D341Med (cell line): ENCODE results near the gene MAGI1.

ENCODE experiments used
- DNase-seq: peaks from one replicate; pipeline ENCODE4 v3.0.0; 2012; ENCODE audit warnings: low spot score

The MAGI1 gene

GRCh38 chr3:65484964-65485363 is 553.8 kb downstream of the MAGI1 start:
- no peak for DNase-seq

GRCh38 chr3:65483480-65483879 is 555.2 kb downstream of the MAGI1 start:
- peak; percentile 34 for DNase-seq

- DNase-seq, result no peak
These were observed 555.7 kb downstream of the MAGI1 start for GRCh38 chr3:65483011-65483410.

- no peak for DNase-seq
These were observed 557.6 kb downstream of the MAGI1 start for GRCh38 chr3:65481085-65481484.

GRCh38 chr3:65479990-65480389 is 558.7 kb downstream of the MAGI1 start:
- no peak for DNase-seq

- DNase-seq, result no peak
These were observed 559.9 kb downstream of the MAGI1 start for GRCh38 chr3:65478551-65479500.

GRCh38 chr3:65473736-65474135 is 565.0 kb downstream of the MAGI1 start:
- DNase-seq, result no peak

GRCh38 chr3:65472501-65472900 is 566.2 kb downstream of the MAGI1 start:
- no peak for DNase-seq

- no peak for DNase-seq
These were observed 572.3 kb downstream of the MAGI1 start for GRCh38 chr3:65466300-65466988.

- no peak for DNase-seq
These were observed 588.8 kb downstream of the MAGI1 start for GRCh38 chr3:65449841-65450428.

GRCh38 chr3:65448120-65448519 is 590.6 kb downstream of the MAGI1 start:
- DNase-seq, result no peak

GRCh38 chr3:65445573-65446169 is 593.0 kb downstream of the MAGI1 start:
- DNase-seq, result no peak

- DNase-seq, result no peak
These were observed 594.3 kb downstream of the MAGI1 start for GRCh38 chr3:65444447-65444815.

- no peak for DNase-seq
These were observed 594.8 kb downstream of the MAGI1 start for GRCh38 chr3:65443739-65444446.

GRCh38 chr3:65439641-65440284 is 599.0 kb downstream of the MAGI1 start:
- DNase-seq, result peak; percentile 62

GRCh38 chr3:65438612-65439011 is 600.1 kb downstream of the MAGI1 start:
- no peak for DNase-seq

- no peak for DNase-seq
These were observed 600.6 kb downstream of the MAGI1 start for GRCh38 chr3:65438096-65438495.

- DNase-seq, result peak; percentile 48
These were observed 602.1 kb downstream of the MAGI1 start for GRCh38 chr3:65436580-65436979.

- DNase-seq, result no peak
These were observed 605.2 kb downstream of the MAGI1 start for GRCh38 chr3:65433480-65433879.

GRCh38 chr3:65432388-65433003 is 606.2 kb downstream of the MAGI1 start:
- DNase-seq, result no peak

GRCh38 chr3:65425880-65426279 is 612.8 kb downstream of the MAGI1 start:
- DNase-seq, result no peak
